Cerebellar nuclear complex (tissue), 1 donor: ENCODE data around the gene GAPVD1.
"Not testable (repeated sequence)": the region's sequence is repeated elsewhere in the genome, so short reads cannot be mapped to it uniquely, and the experiment has no call there.

Experiments used
- DNase-seq, 2 experiments: peaks; one replicate each; lab custom pipeline; 2025; lab: John Stamatoyannopoulos, UW

GAPVD1 gene, protein sequence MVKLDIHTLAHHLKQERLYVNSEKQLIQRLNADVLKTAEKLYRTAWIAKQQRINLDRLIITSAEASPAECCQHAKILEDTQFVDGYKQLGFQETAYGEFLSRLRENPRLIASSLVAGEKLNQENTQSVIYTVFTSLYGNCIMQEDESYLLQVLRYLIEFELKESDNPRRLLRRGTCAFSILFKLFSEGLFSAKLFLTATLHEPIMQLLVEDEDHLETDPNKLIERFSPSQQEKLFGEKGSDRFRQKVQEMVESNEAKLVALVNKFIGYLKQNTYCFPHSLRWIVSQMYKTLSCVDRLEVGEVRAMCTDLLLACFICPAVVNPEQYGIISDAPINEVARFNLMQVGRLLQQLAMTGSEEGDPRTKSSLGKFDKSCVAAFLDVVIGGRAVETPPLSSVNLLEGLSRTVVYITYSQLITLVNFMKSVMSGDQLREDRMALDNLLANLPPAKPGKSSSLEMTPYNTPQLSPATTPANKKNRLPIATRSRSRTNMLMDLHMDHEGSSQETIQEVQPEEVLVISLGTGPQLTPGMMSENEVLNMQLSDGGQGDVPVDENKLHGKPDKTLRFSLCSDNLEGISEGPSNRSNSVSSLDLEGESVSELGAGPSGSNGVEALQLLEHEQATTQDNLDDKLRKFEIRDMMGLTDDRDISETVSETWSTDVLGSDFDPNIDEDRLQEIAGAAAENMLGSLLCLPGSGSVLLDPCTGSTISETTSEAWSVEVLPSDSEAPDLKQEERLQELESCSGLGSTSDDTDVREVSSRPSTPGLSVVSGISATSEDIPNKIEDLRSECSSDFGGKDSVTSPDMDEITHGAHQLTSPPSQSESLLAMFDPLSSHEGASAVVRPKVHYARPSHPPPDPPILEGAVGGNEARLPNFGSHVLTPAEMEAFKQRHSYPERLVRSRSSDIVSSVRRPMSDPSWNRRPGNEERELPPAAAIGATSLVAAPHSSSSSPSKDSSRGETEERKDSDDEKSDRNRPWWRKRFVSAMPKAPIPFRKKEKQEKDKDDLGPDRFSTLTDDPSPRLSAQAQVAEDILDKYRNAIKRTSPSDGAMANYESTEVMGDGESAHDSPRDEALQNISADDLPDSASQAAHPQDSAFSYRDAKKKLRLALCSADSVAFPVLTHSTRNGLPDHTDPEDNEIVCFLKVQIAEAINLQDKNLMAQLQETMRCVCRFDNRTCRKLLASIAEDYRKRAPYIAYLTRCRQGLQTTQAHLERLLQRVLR (N-terminal part only)

DNA sequence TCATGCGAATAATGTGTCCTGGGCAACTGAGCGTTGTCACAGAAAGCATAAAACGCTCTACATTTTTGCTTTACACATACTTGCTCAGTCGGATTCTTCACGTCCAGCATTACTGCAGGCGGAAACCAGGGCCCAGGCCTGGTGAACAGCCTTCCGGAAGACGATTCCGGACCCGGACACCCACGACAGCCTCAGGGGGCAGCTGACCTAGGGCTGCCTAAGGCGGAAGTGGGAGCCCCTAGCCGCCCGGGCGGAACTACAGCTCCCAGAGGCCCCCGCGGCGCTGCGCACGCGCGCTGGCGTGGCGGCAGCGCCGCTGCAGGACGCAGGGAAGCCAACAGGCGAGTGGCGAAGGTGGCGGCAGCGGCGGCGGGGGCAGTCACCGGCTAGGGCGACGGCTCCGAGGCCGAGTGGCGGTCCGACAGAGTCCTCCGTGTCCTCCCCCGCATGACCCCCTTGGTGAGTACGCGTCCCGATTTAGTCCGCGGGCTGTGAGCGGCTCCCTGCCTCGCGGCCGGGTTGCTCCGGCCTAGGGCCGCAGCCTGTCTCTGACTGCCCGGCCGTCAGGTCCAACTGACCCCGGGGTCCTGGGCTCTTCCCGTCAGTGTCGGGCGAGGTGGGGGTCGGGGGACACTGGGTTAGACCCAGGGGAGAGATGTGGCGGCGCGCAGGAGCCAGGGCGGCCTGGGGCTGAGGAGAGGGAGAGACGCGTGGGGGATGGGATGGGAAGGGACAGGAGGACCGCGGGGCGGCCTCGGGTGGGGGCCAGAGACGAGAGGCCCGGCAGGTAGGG, at the start of gene GAPVD1:
GAPVD1 (plus strand) TSS at position 326 of the 793 bp plus-strand sequence. CDS start 37,096 bp downstream, outside the sequence.
- DNase-seq: peak in 1 of 2 experiments; percentile 14

DNA sequence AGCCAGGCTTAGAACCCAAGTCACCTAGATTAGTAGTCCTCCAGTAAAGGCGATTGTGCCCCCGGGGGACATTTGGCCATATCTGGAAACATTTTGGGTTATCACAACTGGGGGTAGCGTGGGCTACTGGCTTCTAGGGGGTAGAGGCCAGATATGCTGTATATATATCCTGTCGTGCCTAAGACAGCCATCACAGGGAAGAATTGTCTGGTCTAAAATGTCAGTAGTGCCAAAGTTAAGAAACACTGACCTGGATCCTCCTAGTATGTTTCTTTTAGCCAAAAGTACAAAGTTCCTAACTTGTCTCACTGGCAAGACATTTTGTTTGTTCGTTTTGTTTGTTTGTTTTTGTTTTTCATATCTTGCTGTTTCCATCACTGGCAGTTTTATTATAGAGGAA, 47.4 kb upstream of the GAPVD1 start:
- DNase-seq: no peak

DNA sequence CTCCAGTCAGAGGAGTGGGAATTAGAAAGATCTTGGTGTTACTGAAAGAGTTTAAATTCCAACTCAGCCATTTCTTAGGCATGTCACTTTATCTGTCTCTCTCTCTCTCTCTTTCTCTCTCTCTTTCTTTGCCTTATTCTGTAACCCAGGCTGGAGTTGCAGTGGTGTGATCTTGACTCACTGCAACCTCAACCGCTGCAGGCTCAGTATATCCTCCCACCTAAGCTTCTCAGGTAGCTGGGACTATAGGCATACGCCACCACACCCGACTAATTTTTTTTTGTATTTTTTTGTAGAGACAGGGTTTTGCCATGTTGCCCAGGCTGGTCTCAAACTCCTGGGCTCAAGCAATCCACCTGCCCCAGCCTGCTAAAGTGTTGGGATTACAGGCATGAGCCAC, 43.0 kb upstream of the GAPVD1 start:
- no peak for DNase-seq

DNA sequence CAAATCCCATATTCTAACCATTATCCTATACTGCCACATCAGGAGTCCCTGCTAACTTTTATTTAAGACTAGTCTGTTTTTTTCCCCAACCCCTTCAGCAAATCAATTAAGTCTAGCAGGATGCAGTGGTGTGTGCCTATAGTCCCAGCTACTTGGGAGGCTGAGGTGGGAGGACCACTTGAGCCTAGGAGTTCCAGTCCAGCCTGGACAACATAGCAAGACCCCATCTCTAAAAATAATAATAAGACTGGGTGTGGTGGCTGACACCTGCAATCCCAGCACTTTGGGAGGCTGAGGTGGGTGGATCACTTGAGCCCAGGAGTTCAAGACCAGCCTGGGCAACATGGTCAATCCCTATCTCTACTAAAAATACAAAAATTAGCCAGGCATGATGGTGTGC, 36.8 kb upstream of the GAPVD1 start:
- not testable (repeated sequence) for DNase-seq

DNA sequence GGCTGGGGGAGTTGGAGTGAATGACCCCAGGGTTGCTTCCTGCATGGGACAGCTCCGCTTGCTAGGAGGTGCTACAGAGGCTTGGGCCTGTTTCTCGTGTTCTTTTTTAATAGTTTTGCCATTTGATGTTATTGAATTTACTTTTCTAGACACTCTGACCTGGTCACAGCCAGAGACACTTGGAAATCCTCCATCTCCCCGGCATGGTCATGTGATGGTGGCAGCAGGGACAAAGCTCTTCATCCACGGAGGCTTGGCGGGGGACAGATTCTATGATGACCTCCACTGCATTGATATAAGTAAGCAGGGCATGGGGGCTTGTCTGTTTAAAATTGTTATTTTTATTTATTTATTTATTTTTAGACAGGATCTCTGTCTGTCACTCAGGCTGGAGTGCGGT, 33.9 kb upstream of the GAPVD1 start:
- DNase-seq: no peak

DNA sequence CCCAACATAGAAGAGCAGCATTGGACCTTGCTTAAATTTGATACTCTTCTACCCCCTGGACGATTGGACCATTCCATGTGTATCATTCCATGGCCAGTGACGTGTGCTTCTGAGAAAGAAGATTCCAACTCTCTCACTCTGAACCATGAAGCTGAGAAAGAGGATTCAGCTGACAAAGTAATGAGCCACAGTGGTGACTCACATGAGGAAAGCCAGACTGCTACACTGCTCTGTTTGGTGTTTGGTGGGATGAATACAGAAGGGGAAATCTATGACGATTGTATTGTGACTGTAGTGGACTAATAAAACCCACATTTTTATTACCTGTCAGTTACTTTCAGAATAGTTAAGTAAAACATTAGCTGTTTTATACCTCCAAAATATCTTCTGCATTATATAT, 27.9 kb upstream of the GAPVD1 start:
- no peak for DNase-seq

DNA sequence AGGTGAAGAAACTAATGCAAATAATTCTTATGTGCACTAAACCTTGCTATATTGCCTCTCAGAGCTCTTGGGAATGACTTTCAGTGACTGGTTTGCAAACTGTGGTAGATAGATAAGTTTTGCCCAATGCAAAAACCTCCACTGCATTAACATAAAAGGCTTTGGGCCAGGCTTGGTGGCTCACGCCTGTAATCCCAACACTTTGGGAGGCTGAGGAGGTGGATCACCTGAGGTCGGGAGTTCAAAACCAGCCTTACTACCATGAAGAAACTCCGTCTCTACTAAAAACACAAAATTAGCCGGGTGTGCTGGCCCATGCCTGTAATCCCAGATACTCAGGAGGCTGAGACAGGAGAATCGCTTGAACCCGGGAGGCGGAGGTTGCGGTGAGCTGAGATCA, 27.5 kb upstream of the GAPVD1 start:
- DNase-seq: not testable (repeated sequence)

- DNase-seq: no peak
These were observed 25.7 kb upstream of the GAPVD1 start for GRCh38 chr9:125235804-125236519.

GRCh38 chr9:125236520-125237159, 25.0 kb upstream of the GAPVD1 start:
- not testable (repeated sequence) for DNase-seq

- no peak for DNase-seq
These were observed 23.3 kb upstream of the GAPVD1 start for GRCh38 chr9:125238127-125238914.

- no peak for DNase-seq
These were observed 22.6 kb upstream of the GAPVD1 start for GRCh38 chr9:125238915-125239446.

DNA sequence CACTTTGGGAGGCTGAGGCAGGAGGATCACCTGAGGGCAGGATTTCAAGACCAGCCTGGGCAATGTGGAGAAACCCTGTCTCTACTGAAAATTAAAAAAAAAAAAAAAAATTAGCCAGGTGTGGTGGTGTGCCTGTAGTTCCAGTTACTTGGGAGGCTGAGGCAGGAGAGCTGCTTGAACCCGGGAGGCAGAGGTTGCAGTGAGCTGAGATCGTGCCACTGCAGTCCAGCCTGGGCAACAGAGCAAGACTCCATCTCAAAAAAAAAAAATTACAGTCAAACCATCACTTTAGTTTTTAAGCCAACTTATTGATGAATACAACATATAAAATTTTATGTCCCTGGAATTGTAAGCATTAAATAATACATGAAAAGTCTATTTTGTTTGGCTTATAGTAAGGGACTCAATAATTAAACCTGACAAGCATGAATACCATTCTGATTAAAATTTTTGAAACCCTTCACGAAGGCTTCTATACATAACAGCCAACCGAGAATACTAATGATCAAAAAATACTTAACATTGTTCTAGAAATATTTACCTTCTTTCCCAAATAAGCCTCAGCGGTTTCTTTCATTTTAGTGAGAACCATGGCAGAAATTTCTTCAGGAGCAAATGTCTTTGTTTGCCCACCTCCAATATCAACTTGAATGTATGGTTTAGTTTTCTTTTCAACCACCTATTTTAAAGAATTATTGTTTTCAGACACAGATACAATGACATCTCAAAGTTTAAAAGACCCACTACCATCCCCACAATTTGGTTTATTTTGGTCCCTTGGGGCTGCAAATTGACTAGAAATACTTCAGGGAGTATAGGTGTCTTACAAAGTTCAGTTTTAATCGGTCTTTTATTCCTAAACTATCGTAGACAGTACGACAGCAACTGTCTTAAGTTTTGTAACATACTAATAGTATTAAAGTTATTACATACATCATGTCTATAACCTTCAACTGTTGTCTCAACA, 21.7 kb upstream of the GAPVD1 start:
- no peak for DNase-seq

DNA sequence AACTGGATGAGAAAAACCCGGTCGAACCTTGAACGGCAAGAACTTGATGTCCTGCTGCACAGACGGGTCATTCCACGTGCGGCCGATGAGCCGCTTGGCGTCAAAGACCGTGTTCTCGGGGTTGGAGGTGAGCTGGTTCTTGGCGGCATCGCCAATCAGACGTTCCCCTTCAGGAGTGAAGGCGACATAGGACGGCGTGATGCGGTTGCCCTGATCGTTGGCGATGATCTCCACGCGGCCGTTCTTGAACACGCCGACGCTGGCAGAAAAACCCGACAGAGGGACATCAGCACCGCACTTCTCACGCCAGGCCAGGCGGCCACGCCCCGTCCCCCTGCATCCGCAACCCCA, 21.0 kb upstream of the GAPVD1 start:
- DNase-seq: no peak

DNA sequence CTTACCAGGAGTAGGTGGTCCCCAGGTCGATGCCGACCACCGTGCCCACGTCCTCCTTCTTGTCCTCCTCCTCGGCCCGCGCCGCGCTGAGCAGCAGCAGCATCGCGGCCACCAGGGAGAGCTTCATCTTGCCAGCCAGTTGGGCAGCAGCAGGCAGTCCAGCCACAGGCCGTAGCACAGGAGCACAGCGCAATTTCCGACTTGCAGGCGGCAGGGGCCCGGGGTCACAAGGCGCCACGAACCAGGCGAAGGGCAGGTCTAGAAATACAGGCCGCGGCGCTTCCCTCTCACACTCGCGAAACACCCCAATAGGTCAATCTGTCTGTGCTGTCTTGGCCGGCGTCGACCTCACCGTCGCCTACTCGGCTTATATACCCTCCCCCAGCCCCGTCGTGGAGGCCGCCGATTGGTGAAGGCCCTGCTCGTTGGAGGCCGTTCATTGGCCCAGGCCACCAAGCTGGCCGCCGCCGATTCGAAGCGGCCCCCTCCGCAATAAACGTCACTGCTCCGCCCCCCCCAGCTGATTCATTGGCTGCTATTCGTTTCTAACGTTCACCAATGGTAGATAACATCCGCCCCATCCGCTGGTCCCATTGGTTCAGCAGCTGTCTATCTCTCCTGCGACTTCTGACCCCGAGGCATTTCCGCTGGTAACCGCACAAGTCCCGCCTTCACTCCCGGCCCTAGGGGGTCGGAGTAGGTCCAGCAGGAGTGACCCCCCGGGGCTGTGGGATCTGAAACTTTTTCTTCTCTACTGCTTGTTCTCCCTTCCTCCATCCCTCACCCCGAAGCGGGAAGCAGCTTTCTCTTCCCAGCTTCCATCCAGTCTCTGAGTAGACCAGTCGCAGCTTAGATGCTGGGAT, 20.4 kb upstream of the GAPVD1 start, which contains the start of gene HSPA5:
HSPA5 (minus strand) TSS at position 344 of the 863 bp plus-strand sequence; CDS start at position 127, 217 bp downstream.
- DNase-seq: peak; percentile 90 to 100

GRCh38 chr9:125241863-125242739, 19.5 kb upstream of the GAPVD1 start:
- DNase-seq: no peak

DNA sequence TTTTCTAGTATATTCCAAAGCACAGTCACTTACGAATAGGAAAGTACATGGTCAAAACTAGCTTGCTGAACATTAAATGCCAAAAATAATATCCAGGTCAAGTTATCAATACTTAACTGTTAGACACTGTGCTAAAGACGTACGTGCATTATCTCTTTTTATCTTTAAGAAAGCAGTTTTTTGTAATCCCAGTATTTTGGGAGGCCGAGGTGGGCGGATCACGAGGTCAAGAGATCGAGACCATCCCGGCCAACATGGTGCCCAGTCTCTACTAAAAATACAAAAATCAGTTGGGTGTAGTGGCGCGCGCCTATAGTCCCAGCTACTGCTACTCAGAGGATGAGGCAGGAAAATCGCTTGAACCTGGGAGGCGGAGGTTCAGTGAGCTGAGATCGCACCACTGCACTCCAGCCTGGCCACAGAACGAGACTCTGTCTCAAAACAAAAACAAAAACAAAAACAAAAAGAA, 17.8 kb upstream of the GAPVD1 start:
- no peak for DNase-seq
